Right atrium auricular region (tissue), 2 donors: ENCODE data around the gene GPR61. TPM values are rescaled to one million over a fixed set of nuclear protein-coding genes. Genes with fewer than 3 reads are reported as not detected.

Source experiments
- DNase-seq: peaks from one replicate; pipeline ENCODE4 v3.0.0-alpha.2; 2019; ENCODE audit warnings: low spot score
- H3K27ac ChIP-seq, 2 donors: fragments of 200-600 bp; sonication (generic); 1 replicate in 1 of 2; 2 replicates in 1 of 2; pipeline ENCODE4 v1.5.1; 2016 to 2019
- H3K27me3 ChIP-seq, 2 donors: fragments of 200-600 bp; sonication (generic); one replicate each; pipeline versions ENCODE4 v1.5.1 to v1.6.0; 2017 to 2019
- H3K36me3 ChIP-seq: fragments of 200-600 bp; sonication (generic); one replicate; pipeline ENCODE4 v1.5.1; 2016
- H3K4me1 ChIP-seq, 2 donors: fragments of 200-600 bp; sonication (generic); one replicate each; pipeline versions ENCODE4 v1.5.1 to v1.6.0; 2017 to 2019
- H3K4me3 ChIP-seq, 2 donors: fragments of 200-600 bp; sonication (generic); 1 replicate in 1 of 2; 2 replicates in 1 of 2; pipeline ENCODE4 v1.5.1; 2017 to 2019; ENCODE audit warnings: mild to moderate bottlenecking in 1 of 2, moderate library complexity in 1 of 2
- H3K9me3 ChIP-seq, 2 donors: fragments of 200-600 bp; sonication (generic); one replicate each; pipeline ENCODE4 v1.5.1; 2019
- CTCF ChIP-seq, 2 donors: fragments of 200-600 bp; sonication (generic); IDR thresholded peaks; one replicate each; pipeline ENCODE4 v1.5.1; 2019; ENCODE audit warnings: antibody characterized with exemption in 2 of 2
- total RNA-seq, 2 donors: library from RNA; depleted of rRNA; stranded (reverse); fragments of >200 nt; gene quantifications; one replicate each; pipeline ENCODE4 v1.1.0, GENCODE V29; 2016

The GPR61 gene
- total RNA-seq, 2 donors from 2014 or later: 0.11 to 0.16 TPM

GRCh38 chr1:109570414-109570813 is 30.7 kb downstream of the GPR61 start:
- peak overlapping the region in 1 of 2 donors; percentile 62 for H3K27ac ChIP-seq
- peaks cover 0 to 69% of the 10 kb centered on the region in 2 donors for H3K4me1 ChIP-seq
- H3K27me3 ChIP-seq: no peaks in the 10 kb centered on the region

GRCh38 chr1:109573785-109574184 is 34.1 kb downstream of the GPR61 start:
- Histone ChIP-seq H3K27me3 (no peaks in the 10 kb centered on the region), H3K9me3 (no peaks in the 10 kb centered on the region), H3K4me1 (peaks cover 0 to 40% of the 10 kb centered on the region in 2 donors), H3K27ac (no peak overlapping the region), H3K36me3 (peaks cover 2% of the 10 kb centered on the region), H3K4me3 (no peak overlapping the region)
- no peak for TF ChIP-seq CTCF (IDR thresholded peaks at IDR 0.05)
- no peak for DNase-seq

More at GRCh38 chr1:109570414-109570813, 30.7 kb downstream of the GPR61 start:
- Histone ChIP-seq H3K9me3 (no peaks in the 10 kb centered on the region), H3K4me3 (no peak overlapping the region), H3K36me3 (no peaks in the 10 kb centered on the region)
- no peak for DNase-seq
- no peak for TF ChIP-seq CTCF (IDR thresholded peaks at IDR 0.05)

- TF ChIP-seq CTCF (IDR thresholded peaks at IDR 0.05): no peak
- no peak overlapping the region for H3K4me3 ChIP-seq
- no peaks in the 10 kb centered on the region for H3K9me3 ChIP-seq
- peaks cover 35% of the 10 kb centered on the region for H3K36me3 ChIP-seq
- peaks cover 0 to 6% of the 10 kb centered on the region in 2 donors for H3K4me1 ChIP-seq
- no peak overlapping the region for H3K27ac ChIP-seq
- H3K27me3 ChIP-seq: no peaks in the 10 kb centered on the region
- no peak for DNase-seq
These were observed 39.3 kb downstream of the GPR61 start for GRCh38 chr1:109578947-109579443.

GRCh38 chr1:109579491-109579890 is 39.8 kb downstream of the GPR61 start:
- no peak overlapping the region for H3K27ac ChIP-seq
- no peaks in the 10 kb centered on the region for H3K27me3 ChIP-seq
- DNase-seq: no peak
- H3K4me1 ChIP-seq: peaks cover 0 to under 1% of the 10 kb centered on the region in 2 donors
- H3K36me3 ChIP-seq: peaks cover 40% of the 10 kb centered on the region
- no peak for TF ChIP-seq CTCF (IDR thresholded peaks at IDR 0.05)
- H3K4me3 ChIP-seq: no peak overlapping the region
- no peaks in the 10 kb centered on the region for H3K9me3 ChIP-seq

GRCh38 chr1:109582021-109582420 is 42.3 kb downstream of the GPR61 start:
- no peaks in the 10 kb centered on the region for H3K9me3 ChIP-seq
- H3K27me3 ChIP-seq: no peaks in the 10 kb centered on the region
- H3K4me1 ChIP-seq: no peaks in the 10 kb centered on the region
- no peak overlapping the region for H3K27ac ChIP-seq
- TF ChIP-seq CTCF (IDR thresholded peaks at IDR 0.05): no peak
- no peak for DNase-seq
- H3K36me3 ChIP-seq: peaks cover 61% of the 10 kb centered on the region
- no peak overlapping the region for H3K4me3 ChIP-seq

GRCh38 chr1:109584766-109585165 is 45.1 kb downstream of the GPR61 start:
- Histone ChIP-seq H3K4me3 (no peak overlapping the region), H3K4me1 (no peaks in the 10 kb centered on the region), H3K27me3 (no peaks in the 10 kb centered on the region), H3K27ac (no peak overlapping the region), H3K36me3 (peaks cover 73% of the 10 kb centered on the region), H3K9me3 (no peaks in the 10 kb centered on the region)
- no peak for TF ChIP-seq CTCF (IDR thresholded peaks at IDR 0.05)
- DNase-seq: no peak
